Measurements from ENCODE around the gene CHEK1. TPM values are rescaled to one million over a fixed set of nuclear protein-coding genes. Genes with fewer than 3 reads are reported as not detected.

CHEK1 gene
- total and polyA plus RNA-seq, 2 donors (not counting 3 experiments of a cell fraction or from before 2014, with no cell fraction given) = 15.0 to 66.1 TPM

GRCh38 chr11:125663910-125664309, 38.9 kb downstream of the CHEK1 start:
- FAIRE-seq = no peak
- DNase-seq (ENCODE audit: low read depth, low spot score) = no peak
- intact Hi-C loops (cut with micrococcal nuclease) (loop anchor here (1.0 kb wide), 1 partner anchor 10 kb away; no protein-coding TSS in a partner anchor), dilution Hi-C loops (cut with MboI; ENCODE audit: extremely low pct_ligation_motif_present, low sequenced_read_pairs) (no loop called here)
- BruUV-seq (replicated peaks) = no TSS peak
- Histone ChIP-seq H3K36me3 (ENCODE audit: control insufficient read depth in 2 of 2, extremely low read depth in 1 of 2, insufficient read depth in 2 of 2, low read length in 2 of 2) (peaks cover 0 to 4% of the 10 kb centered on the region in 2 experiments), H2AFZ (ENCODE audit: low read depth, low read length) (no peak overlapping the region), H3K27ac (ENCODE audit: insufficient read depth, low read depth, low read length) (no peak overlapping the region), H3K4me2 (ENCODE audit: insufficient read depth, low read length) (no peak overlapping the region), H3K9ac (replicated peaks; ENCODE audit: extremely low read depth, insufficient read depth, low read length) (no peak overlapping the region), H3K4me1 (ENCODE audit: control insufficient read depth, extremely low read depth, insufficient read depth, low read length) (no peaks in the 10 kb centered on the region), H3K27me3 (ENCODE audit: control insufficient read depth in 2 of 2, insufficient read depth in 2 of 2, low read length in 2 of 2) (no peaks in the 10 kb centered on the region), H3K9me3 (replicated peaks; ENCODE audit: control insufficient read depth, insufficient read depth, low read length) (no peaks in the 10 kb centered on the region), H3K4me3 (replicated peaks in 1 of 3; ENCODE audit: insufficient read depth in 1 of 3, low read depth in 1 of 3, low read length in 3 of 3) (no peak overlapping the region), H3K79me2 (ENCODE audit: control insufficient read depth, insufficient read depth, low read length) (peaks cover 14% of the 10 kb centered on the region), H4K20me1 (replicated peaks; ENCODE audit: control insufficient read depth, extremely low read depth, insufficient read depth, low read length) (no peaks in the 10 kb centered on the region), H3K9me1 (replicated peaks; ENCODE audit: control insufficient read depth, extremely low read depth, insufficient read depth, low read length) (no peaks in the 10 kb centered on the region)
- TF ChIP-seq GATA2 (IDR thresholded peaks at IDR 0.05; ENCODE audit: insufficient read depth, insufficient read length, low read depth, low read length) (no peak), MAX (IDR thresholded peaks at IDR 0.05; ENCODE audit: insufficient read depth, insufficient read length) (no peak), POLR2AphosphoS5 (IDR thresholded peaks at IDR 0.05; ENCODE audit: insufficient read depth, low read depth, low read length) (no peak), FOS (IDR thresholded peaks at IDR 0.05; ENCODE audit: borderline replicate concordance, insufficient read depth, low read length) (no peak), JUN (IDR thresholded peaks at IDR 0.05; ENCODE audit: borderline replicate concordance, insufficient read depth, insufficient read length, low read depth) (no peak)
- ChIA-PET CTCF (interaction anchor here (1.3 to 1.5 kb wide), 2 partner anchors 15 to 16 kb away, joined by 4 to 5 read pairs; no protein-coding TSS in a partner anchor), POLR2A (no interaction called here)

GRCh38 chr11:125667151-125667550, 42.2 kb downstream of the CHEK1 start:
- ChIA-PET CTCF (no interaction called here), POLR2A (no interaction called here)
- no TSS peak for BruUV-seq (replicated peaks)
- dilution Hi-C loops (cut with MboI; ENCODE audit: extremely low pct_ligation_motif_present, low sequenced_read_pairs) (no loop called here), intact Hi-C loops (cut with micrococcal nuclease) (no loop called here)
- H3K27ac ChIP-seq (ENCODE audit: insufficient read depth, low read depth, low read length) = no peak overlapping the region
- no peak overlapping the region for H2AFZ ChIP-seq (ENCODE audit: low read depth, low read length)
- DNase-seq (ENCODE audit: low read depth, low spot score) (no peak), FAIRE-seq (no peak)
- no peak overlapping the region for H3K4me2 ChIP-seq (ENCODE audit: insufficient read depth, low read length)
- H4K20me1 ChIP-seq (replicated peaks; ENCODE audit: control insufficient read depth, extremely low read depth, insufficient read depth, low read length) = no peaks in the 10 kb centered on the region
- H3K9me3 ChIP-seq (replicated peaks; ENCODE audit: control insufficient read depth, insufficient read depth, low read length) = no peaks in the 10 kb centered on the region
- peaks cover 14% of the 10 kb centered on the region for H3K79me2 ChIP-seq (ENCODE audit: control insufficient read depth, insufficient read depth, low read length)
- peaks cover 26% of the 10 kb centered on the region for H3K4me1 ChIP-seq (ENCODE audit: control insufficient read depth, extremely low read depth, insufficient read depth, low read length)
- H3K36me3 ChIP-seq (ENCODE audit: control insufficient read depth in 2 of 2, extremely low read depth in 1 of 2, insufficient read depth in 2 of 2, low read length in 2 of 2) = peaks cover 0 to 4% of the 10 kb centered on the region in 2 experiments
- no peak overlapping the region for H3K9ac ChIP-seq (replicated peaks; ENCODE audit: extremely low read depth, insufficient read depth, low read length)
- peaks cover 3% of the 10 kb centered on the region for H3K9me1 ChIP-seq (replicated peaks; ENCODE audit: control insufficient read depth, extremely low read depth, insufficient read depth, low read length)
- H3K27me3 ChIP-seq (ENCODE audit: control insufficient read depth in 2 of 2, insufficient read depth in 2 of 2, low read length in 2 of 2) = no peaks in the 10 kb centered on the region
- H3K4me3 ChIP-seq (replicated peaks in 1 of 3; ENCODE audit: insufficient read depth in 1 of 3, low read depth in 1 of 3, low read length in 3 of 3) = no peak overlapping the region
- TF ChIP-seq POLR2A (IDR thresholded peaks at IDR 0.05; ENCODE audit: low read depth, low read length) = no peak
- TF ChIP-seq MYC (IDR thresholded peaks at IDR 0.05; ENCODE audit: low read depth, low read length) = no peak
- no peak for TF ChIP-seq CTCF (IDR thresholded peaks at IDR 0.05; ENCODE audit: extremely low read depth in 1 of 2, insufficient read depth in 1 of 2, low read depth in 1 of 2, low read length in 2 of 2)
- TF ChIP-seq POLR2AphosphoS5 (IDR thresholded peaks at IDR 0.05; ENCODE audit: insufficient read depth, low read depth, low read length) = no peak
- TF ChIP-seq EZH2 (IDR thresholded peaks at IDR 0.05; ENCODE audit: borderline replicate concordance, low read depth, low read length, severe bottlenecking) = no peak
- no peak for TF ChIP-seq FOS (IDR thresholded peaks at IDR 0.05; ENCODE audit: borderline replicate concordance, insufficient read depth, low read length)
- no peak for TF ChIP-seq MAX (IDR thresholded peaks at IDR 0.05; ENCODE audit: insufficient read depth, insufficient read length)
- no peak for TF ChIP-seq JUN (IDR thresholded peaks at IDR 0.05; ENCODE audit: borderline replicate concordance, insufficient read depth, insufficient read length, low read depth)
- TF ChIP-seq GATA2 (IDR thresholded peaks at IDR 0.05; ENCODE audit: insufficient read depth, insufficient read length, low read depth, low read length) = no peak
